Measurements from ENCODE around the gene PUM1.

The PUM1 gene

DNA sequence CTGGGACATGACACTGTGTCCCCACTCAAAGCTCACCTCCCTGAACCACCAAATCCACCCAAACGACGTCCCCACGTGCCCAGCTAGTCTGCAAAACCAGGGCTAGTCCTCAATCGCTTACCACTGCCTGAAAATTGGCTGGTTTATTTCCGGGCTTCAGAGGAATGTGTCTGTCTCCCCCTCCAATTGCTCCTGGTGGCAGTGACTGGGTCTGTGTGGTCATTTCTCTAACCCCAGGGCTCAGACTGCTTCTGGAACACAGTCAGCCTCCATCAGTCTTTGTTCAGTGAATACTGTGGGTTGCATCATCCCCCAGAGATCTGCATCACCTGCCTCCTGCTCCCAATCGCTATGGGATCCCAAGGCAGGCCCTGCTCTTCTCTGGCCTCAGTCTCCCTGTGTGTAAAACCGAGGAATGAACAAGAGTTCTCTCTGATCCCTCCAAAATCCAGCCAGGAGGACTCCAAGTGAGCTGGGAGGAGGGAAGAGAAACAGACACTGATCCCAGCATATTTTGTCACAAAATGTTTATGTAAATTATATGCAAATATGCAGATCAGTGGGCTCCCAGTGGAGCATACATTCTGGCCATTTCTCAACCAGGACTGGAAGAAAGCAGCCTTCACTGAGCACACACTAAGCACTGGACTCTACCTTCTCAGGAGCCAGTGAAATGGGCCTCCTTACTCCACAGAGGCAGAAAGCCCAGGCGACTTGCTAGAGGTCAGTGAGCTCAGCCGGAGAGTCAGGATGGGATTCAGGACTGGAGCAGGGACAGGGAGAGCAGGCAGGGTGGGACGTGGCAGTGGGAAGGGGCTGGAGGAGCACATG lies 177.8 kb downstream of the PUM1 start:
- DNase-seq, result no peak

GRCh38 chr1:30886710-30887428 lies 178.6 kb downstream of the PUM1 start:
- DNase-seq, result no peak

DNA sequence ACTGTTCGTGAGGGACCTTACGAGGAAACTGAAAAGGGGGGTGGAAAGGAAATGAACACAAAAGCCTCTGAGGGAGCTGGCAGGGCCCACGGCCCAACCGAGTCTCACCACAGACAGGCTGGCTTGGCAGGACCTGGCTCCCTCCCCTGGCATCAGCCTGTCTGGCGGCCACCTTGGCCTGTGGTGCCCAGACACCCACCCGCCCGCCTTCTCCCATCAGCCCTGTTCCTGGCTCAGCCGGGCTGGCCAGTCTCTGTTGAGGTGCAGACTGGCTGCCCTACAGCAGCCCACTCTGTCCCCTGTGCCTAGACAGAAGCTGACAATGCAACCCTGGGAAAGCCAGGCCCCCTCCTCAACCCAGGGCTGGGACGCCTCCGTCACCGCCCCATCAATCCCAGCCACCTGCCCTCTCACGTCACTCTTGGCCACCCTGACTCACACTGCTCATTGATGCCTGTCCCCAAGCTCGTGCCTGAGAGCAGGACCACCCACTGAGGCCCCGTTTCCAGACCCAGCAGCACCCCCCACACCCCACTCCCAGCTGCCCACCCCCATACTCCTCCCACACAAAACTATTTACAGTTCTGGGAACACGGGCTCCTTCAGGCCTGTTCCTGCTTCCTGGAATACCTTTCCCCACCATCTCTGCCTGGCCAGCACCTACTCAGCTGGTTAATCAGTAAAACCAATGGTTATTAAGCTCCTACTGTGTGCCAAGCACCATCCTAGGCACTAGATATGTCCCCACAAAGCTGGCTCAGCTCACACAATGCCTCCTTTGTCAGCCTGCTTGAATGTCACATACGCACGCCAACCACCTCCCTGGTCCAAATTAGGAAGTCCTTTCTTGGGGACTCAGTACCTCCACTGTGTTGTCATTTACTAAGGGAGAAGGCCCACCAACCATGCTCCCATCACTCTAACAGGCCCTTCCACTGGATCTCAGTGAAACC lies 179.7 kb downstream of the PUM1 start:
- no peak for DNase-seq

DNA sequence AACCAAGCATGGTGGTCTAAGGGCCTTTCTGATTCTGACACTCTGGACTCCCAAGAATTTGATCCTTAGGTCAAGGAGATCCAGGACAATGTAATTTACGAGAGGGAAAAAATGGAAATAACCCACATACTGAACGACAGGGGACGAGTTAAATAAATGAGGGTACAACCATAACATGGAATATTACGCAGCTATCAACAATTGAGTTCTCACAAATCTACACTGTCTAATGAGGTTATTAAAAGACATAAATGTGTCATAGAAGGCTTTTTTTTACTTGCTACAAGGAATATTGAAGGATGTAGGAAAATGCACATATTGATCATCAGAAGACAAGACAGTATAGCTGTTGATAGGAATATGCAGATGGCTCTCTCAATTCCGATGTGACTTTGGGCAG lies 180.8 kb downstream of the PUM1 start:
- DNase-seq, result no peak

DNA sequence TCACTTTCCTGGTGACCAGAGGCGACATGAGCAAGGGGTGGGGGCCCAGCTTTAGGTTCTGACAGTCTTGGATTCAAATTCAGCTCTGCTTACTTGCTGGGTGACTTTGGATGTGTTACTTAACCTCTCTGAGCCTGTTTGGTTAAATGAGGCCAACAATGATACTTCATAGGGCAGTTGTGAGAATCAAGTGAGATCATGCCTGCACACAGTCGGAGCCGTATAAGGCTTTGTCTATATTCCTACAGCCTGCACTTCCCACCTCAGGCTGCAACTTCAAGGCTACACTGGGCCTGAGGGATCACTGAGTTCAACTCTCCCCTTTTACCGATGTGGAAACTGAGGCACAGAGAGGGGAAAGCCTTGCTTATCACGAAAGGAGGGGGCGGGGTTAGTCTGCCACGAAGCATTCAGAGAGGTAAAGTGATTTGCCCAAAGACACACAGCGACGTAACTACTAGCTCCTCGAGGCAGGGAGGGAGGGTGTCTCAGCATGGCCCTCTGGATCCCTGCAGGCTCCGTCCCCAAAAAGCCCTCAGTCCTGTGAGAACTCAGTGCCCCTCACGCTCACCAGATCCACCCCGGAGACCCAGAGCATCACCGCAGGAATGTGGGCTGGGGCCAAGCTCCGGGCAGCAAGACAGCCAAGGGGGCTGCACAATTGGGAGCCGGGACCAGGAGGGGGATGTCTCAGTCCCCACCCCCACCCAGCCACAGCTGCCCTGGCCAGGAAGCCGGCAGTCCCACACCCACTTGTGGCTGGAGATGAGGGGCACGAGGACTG lies 181.9 kb downstream of the PUM1 start:
- no peak for DNase-seq

- DNase-seq, result no peak
These were observed 182.7 kb downstream of the PUM1 start for GRCh38 chr1:30882678-30883388.

Data from CD4-positive, alpha-beta T cell treated with Interleukin-21 for 1 hour (primary cell).